K562 treated with DMSO at 1 percent for 48 hours (cell line): Measurements from ENCODE around the gene TENT4A. TPM values are rescaled to one million over a fixed set of nuclear protein-coding genes. Genes with fewer than 3 reads are reported as not detected.

Source experiments
- total RNA-seq: library from RNA; unstranded; fragments of 300-600 nt; gene quantifications from 2 replicates; pipeline ENCODE4 v1.2.3, GENCODE V29; 2022; ENCODE audit warnings: low replicate concordance; ENCODE audit errors: extremely low read depth

Gene TENT4A
- 213 TPM in 1 of 2 replicates, not detected in the other for total RNA-seq

DNA sequence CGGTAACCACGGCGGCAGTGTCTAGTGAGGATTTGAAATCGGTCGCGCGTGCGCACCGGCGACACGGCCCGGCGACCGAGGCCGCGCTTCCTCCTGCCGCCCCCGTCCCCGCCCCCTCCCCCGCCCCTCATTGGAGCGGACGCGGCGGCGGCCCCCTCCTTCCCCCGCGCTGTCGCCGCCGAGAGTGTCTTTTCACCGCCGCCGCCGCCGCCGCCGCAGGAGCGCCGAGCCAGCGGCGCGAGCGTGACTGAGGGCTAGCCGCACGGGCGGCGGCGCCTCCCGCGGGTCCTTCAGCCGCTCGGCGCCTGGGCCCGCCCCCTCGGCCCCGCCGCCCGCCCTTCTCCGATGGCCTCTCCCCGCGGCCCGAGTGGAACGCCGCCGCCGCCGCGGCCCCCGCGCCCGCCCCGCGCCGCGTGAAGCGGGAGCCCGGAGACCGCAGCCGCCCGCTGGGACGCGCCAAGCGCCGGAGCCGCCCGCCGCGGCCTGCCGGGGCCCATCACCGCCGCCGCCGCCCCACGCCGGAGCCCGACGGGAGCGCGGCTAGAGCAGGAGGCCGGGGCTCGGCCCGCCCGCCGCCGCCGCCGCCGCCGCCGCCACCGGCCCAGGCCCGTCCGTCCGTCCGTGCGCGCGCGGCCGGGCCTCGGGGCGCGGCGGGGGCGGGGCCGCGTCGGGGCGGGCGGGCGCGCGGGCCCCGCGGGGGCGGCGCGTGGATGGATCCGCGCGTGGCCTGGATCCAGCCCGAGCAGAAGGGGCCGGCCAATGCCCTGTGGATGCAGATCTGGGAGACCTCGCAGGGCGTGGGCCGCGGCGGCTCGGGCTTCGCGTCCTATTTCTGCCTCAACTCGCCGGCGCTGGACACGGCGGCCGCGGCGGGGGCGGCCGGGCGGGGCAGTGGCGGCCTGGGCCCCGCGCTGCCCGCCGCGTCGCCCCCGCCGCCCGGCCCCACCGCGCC, at the start of gene TENT4A:
TENT4A (plus strand) TSS at position 159 of the 952 bp plus-strand sequence; CDS start at position 711, 552 bp downstream.

Other genes starting within 250 kb of the TENT4A start
- gene NSUN2, start 80.4 kb upstream of the TENT4A start, total RNA-seq, result not detected in 2 replicates
- not detected in 2 replicates for gene SRD5A1, start 80.0 kb upstream of the TENT4A start, total RNA-seq